22Rv1 (cell line): ENCODE data around the gene MALRD1.

Source experiments
- CTCF ChIP-seq: fragments of 450-650 bp; IDR thresholded peaks from 2 replicates; pipeline ENCODE4 v1.5.1; 2017; ENCODE audit warnings: mild to moderate bottlenecking
- ZFX ChIP-seq: fragments of 450-650 bp; IDR thresholded peaks from 2 replicates; pipeline ENCODE4 v1.6.1; 2017; ENCODE audit warnings: antibody characterized with exemption, borderline replicate concordance

- TF ChIP-seq CTCF: no peak
- TF ChIP-seq ZFX: no peak
Measured at GRCh38 chr10:19578571-19578970, 530.0 kb downstream of the MALRD1 start.
